HG02588 (cell line): ENCODE data around the gene CCDC197.
A peak's percentile ranks its signal among the peaks of the same experiment; 100 is the strongest.

ENCODE experiments used
- ATAC-seq: cut with Tn5 transposase; IDR thresholded peaks from one replicate; pipeline ENCODE4 v1.9.1; 2021; ENCODE audit warnings: mild to moderate bottlenecking, moderate library complexity; ENCODE audit not compliant: unreplicated experiment

Gene CCDC197

DNA sequence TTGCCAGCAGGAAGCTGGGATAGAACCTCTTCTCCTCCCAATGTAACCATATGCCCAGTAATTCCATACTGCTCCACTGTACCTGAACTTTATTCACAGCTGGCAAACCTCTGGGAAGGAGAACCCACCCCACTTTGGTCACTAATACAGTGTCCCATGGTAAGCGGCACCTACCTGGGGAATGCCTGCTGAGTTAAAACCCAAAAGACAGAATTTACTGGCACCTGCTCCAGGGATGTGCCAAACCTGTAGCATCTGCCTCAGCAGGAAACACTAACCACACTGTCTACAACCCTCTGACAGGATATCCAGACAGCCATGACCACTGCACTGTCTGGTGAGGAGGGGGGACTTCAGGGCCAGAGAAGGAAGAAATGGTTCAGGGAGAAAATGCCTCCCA is 57.3 kb downstream of the CCDC197 start:
- no peak for ATAC-seq

DNA sequence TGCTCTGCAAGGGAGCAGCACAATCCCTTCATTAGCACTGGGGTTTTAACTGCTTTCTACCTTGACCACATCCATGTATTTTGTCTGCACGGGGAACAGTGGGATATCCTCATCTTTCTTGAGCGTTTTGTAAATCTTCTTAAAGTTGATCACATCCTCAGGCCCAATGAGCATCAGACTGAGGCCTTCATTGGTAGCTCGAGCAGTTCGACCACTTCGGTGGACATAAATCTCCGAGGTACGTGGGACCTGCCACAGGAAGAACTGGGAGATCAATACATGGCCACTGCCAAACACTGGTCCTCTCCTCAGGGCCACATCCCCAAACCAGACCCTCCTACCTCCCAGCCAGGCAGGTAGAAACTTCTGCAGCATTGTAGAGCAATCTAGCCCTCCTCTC is 57.8 kb downstream of the CCDC197 start:
- no peak for ATAC-seq

DNA sequence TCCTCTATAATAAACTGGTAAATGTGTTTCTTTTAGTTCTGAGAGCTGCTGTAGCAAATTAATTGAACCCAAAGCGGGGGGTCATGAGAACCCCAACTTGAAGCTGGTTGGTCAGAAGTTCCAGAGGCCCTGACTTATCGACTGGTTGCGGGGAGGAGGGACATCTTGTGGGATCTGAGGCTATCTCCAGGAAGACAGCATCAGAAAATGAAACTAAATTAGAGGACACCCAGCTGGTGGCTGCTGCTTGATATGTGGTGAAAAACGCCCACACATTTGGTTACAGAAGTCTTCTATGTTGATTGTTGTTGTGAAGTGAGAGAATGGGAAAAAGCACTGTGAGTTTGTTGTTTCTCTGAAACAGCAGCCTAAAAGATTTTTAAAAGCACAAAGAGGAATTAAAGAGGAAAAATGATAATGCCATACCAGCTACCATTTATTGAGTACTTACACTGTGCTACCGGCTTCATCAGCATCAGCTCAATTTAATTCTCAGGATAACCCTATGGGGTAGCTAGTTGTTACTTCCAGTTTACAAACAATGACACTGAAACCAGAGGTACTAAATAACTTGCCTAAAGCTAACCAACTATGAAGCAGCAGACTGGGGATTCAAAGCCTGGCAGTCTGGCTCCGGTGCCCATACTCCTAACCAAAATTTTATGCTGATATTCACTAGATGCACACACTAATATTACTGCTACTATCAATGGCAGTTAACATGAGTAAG is 59.6 kb downstream of the CCDC197 start:
- ATAC-seq: peak; percentile 71

GRCh38 chr14:94058128-94058673 is 61.1 kb downstream of the CCDC197 start:
- ATAC-seq: no peak
